ENCODE measurements around the gene CEACAM18.

CEACAM18 gene

DNA sequence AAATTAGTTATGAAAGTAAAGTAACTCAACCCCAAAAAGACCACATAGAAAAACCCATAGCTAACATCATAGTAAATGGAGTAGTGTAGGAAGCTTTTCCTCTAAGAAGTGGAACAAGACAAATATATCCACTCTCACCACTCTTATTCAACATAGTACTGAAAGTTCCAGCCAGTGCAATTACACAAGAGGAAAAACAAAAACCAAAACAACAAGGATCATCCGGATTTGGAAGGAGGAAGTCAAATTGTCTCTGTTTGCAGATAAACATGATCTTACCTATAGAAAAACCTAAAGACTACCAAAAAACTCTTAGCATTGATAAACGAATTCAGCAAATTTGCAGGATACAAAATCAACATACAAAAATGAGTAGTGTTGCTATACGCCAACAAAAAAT is 11.6 kb upstream of the CEACAM18 start:
- TF ChIP-seq CTCF (conservative IDR thresholded peaks at IDR 0.05): no peak
- no peak overlapping the region for H3K27ac ChIP-seq

- TF ChIP-seq CTCF (conservative IDR thresholded peaks at IDR 0.05): no peak
- H3K27ac ChIP-seq: no peak overlapping the region
These were observed 10.3 kb upstream of the CEACAM18 start for GRCh38 chr19:51467864-51468544.

GRCh38 chr19:51468545-51468920 is 9.8 kb upstream of the CEACAM18 start:
- no peak overlapping the region for H3K27ac ChIP-seq
- TF ChIP-seq CTCF (conservative IDR thresholded peaks at IDR 0.05): no peak

DNA sequence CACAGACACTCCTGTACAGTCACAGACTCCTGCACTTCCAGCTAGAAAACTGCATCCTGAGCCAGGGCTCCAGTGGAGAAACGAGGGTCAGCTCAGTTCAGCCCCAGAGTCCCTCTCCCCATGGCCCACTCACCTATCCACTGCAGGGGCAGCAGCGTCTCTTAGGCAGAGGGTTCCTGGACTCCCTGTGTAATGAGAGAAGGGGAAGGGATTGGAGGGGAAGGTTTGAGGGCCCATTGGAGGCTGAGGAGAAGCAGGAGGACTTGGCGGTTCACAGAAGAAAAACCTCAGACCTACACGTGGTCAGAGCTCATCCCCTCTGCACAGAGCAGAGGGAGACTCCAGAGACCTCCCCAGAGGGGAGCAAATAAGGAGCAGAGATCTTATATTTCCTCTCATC is 9.2 kb upstream of the CEACAM18 start:
- no peak for TF ChIP-seq CTCF (conservative IDR thresholded peaks at IDR 0.05)

GRCh38 chr19:51469629-51470028 is 8.7 kb upstream of the CEACAM18 start:
- TF ChIP-seq CTCF (conservative IDR thresholded peaks at IDR 0.05): no peak
- H3K27ac ChIP-seq: no peak overlapping the region

More for the DNA sequence above, 9.2 kb upstream of the CEACAM18 start:
- no peak overlapping the region for H3K27ac ChIP-seq

DNA sequence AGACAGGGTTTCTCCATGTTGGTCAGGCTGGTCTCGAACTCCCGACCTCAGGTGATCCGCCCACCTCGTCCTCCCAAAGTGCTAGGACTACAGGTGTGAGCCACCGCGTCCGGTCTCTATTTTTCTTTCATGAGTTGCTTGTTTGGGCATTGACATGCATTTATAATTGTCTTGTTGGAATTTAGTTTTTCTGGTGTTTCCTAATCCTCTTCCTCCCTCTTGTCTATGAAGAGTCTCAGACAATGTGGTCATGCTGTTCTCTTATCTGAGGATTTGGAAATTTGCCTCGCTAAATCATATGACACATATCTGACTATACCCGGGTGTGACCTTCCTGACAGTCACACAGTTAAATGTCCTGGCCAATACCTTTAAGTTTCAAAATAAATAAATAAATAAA is 7.4 kb upstream of the CEACAM18 start:
- no peak for TF ChIP-seq CTCF (conservative IDR thresholded peaks at IDR 0.05)
- no peak overlapping the region for H3K27ac ChIP-seq

DNA sequence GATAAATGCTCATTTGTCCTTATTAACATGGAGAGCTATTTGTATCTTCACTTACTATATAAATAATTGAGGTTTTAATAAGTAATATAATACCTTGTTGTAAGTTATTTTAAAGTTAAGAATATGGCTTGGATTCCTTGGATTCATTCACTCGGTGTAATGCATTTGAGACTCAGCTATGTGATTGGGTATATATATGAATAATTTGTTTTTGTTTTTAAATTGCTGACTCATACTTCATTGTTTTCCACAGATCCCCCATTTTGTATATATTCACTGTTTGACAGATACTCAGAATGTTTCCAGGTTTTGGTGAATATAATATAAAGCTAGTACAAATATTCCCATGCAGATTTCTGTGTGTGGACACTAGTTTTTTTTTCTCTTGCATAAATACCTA is 6.8 kb upstream of the CEACAM18 start:
- no peak overlapping the region for H3K27ac ChIP-seq
- TF ChIP-seq CTCF (conservative IDR thresholded peaks at IDR 0.05): no peak
